GM12873 (cell line): Measurements from ENCODE around the gene ITGAD.

Experiments
- TF ChIP-seq, protein P1 (sequence below): IDR thresholded peaks from 2 replicates; pipeline ENCODE4 v1.5.1; 2012; ENCODE audit warnings: low read depth, mild to moderate bottlenecking, moderate library complexity, low read length, control low read depth; ENCODE audit not compliant: insufficient read depth; ENCODE audit errors: missing control alignments

ITGAD gene

DNA sequence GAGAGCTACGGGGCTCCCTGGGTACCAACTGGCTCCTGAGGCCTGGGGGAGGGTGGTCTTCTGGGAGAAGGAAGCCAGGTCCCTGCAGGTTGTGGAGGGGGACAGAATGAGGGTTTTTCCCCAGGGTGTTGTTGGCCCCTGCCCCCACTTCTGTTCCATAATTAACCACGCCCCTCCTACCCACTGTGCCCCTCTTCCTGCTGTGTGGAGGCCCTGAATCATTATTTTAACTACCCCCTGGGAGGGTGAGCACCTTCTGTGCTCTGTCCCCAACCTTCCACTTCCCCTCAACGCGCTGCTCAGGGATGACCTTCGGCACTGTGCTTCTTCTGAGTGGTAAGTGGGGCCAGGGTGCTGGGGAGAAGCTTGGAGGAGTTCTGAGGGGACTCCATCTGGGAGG, at the start of gene ITGAD:
Gene ITGAD, plus strand, starts transcription at position 280 of the 400 bp plus-strand sequence. Its CDS starts 26 bp downstream, at position 306.
- TF ChIP-seq, protein P1, sequence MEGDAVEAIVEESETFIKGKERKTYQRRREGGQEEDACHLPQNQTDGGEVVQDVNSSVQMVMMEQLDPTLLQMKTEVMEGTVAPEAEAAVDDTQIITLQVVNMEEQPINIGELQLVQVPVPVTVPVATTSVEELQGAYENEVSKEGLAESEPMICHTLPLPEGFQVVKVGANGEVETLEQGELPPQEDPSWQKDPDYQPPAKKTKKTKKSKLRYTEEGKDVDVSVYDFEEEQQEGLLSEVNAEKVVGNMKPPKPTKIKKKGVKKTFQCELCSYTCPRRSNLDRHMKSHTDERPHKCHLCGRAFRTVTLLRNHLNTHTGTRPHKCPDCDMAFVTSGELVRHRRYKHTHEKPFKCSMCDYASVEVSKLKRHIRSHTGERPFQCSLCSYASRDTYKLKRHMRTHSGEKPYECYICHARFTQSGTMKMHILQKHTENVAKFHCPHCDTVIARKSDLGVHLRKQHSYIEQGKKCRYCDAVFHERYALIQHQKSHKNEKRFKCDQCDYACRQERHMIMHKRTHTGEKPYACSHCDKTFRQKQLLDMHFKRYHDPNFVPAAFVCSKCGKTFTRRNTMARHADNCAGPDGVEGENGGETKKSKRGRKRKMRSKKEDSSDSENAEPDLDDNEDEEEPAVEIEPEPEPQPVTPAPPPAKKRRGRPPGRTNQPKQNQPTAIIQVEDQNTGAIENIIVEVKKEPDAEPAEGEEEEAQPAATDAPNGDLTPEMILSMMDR = no peak

DNA sequence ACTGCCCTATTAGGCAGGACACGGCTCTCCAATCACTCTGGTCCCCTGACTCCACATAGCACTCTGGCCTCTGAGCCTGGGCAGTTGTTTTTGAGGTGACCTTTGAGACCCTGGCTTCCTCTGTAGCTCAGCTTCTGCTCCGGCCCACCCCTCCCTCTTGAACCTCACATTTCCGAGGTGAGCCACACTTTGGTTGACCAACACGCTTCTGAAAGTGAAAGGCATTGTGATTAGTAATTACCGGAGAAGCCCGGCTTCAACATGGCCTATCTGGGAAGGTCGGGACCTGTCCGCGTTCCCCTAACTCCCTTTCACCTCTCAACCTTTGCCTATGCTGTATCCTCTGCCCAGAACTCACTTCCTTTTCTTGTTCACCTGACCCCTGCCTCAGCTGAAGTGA, 48.4 kb upstream of the ITGAD start:
- TF ChIP-seq, protein P1 = no peak

DNA sequence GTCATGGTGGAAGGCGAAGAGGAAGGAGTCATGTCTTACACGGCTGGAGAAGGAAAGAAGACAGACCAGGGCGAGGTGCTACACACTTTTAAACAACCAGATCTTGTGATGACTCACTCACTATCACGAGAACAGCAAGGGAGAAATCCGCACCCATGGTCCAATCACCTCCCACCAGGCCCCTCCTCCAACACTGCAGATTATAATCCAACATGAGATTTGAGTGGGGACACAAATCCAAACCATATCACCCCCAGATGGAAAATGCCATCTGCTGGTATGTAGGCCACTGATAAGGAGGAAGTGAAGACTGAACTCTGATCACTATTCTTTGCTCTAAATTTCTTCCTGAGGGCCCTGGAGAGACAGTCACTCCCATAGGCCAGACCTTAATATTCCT, 45.7 kb upstream of the ITGAD start:
- TF ChIP-seq, protein P1 = no peak

DNA sequence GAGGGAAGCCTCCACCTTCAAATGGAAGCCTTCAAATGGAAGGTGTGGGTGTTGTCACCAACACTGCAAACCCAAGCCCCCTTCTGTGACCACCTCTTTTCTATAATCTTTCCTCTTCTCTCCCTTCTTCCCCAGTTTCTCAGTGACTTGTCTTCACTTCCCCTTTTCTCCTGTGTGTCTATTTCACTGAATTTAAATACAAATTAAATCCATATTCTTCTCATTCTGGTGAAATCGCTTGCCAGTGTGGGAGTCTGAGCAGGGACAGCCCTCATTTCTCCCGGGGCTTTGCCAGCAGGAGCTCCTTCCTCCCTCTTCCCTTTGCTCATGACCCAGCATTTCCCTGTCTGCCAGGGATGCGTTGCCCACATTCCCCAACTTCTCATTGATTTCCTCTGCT, 44.6 kb upstream of the ITGAD start:
- TF ChIP-seq, protein P1 = no peak

DNA sequence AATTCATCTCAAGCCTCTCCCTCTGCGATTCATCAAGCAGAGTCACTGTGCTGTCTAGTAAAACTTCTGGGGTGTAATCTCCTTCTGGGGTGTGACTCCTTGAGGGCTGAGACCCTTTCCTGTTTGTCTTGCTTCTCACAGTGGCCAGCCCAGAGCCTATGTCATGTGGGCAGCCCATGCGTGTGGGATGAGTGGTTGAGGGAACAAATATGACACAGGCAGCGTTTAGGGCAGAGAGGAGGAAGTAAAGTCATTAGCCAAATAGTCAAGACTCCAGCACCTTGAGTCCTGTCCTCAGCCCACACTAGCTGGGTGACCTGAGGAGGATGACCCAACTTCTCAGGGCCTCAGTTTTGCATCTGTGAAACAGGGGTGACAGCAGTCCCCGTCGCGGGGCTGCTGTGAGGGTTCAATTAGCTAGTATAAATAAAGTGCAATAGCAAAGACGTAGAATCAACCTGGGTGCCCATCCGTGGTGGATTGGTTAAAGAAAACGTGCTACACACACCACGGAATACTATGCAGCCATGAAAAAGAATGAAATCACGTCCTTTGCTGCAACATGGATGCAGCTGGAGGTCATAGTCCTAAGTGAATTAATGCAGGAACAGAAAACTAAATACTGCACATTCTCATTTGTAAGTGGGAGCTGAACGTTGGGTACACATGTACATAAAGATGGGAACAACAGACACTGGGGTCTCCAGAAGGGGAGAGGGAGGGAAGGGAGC, 42.7 kb upstream of the ITGAD start:
- TF ChIP-seq, protein P1 = no peak

DNA sequence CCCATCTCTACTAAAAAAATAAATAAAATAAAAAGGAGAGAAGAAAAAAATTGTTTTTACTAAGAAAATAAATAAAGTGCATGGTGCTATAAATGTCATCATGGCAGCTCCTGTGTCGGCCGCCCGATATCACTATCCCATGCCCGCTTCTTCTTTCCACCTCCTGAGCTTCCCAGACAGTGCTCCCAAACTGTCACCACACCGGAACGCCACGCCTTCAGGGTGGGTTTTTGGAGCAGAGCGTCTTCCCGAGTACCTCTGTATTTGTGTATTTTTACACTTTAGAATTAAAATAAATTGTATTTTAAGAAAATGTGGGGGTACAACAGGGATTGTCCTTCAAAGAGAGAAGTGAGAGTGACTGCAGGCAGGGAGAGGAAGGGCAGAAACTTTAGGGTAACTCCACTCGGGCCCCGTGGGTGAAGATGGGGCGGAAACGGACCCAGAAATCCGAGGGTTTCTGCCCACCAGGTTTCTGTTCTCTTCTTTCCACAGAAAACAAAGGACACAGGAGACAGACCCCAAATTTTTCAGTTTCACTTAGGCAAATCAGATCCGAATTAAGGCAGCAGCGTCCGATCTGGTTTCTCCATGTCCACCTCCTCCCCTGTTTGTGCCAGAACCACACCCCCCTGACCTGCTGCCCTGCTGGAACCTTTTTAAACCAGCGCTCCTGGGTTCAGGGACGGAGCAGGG, 41.7 kb upstream of the ITGAD start:
- TF ChIP-seq, protein P1 = no peak

DNA sequence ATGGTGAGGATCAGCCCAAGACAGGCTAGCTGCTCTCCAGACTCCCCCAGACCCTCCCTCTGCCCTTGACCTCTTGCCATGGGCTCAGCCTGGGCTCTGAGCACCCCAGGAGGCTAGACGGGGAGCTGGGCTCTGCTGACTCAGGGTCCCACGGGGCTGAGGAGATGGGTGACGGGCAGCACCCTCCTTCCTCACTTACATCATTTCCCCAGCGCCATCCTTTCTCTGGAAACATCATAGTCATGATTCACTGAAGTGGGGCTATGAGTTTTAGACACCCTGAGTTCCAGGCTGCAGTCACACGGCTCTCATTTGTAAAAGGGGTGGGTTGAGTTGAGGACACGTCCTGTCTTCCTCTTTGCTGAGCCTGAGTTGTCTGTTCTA, 41.2 kb upstream of the ITGAD start:
- TF ChIP-seq, protein P1 = no peak
